Measurements from ENCODE around the gene DCAF10. TPM values are rescaled to one million over a fixed set of nuclear protein-coding genes. Genes with fewer than 3 reads are reported as not detected.

Gene DCAF10
- total and polyA plus RNA-seq, 10 of the 15 experiments (the other 5 are each of a cell fraction or from before 2014, with no cell fraction given) = 3.9 to 21.7 (median 9.8) TPM

GRCh38 chr9:37892063-37892462, 91.5 kb downstream of the DCAF10 start:
- CTCF ChIA-PET = interaction anchor here (1.3 kb wide), 1 partner anchor 58 kb away, joined by 3 read pairs; no protein-coding TSS in a partner anchor
- peaks cover 0 to 9% of the 10 kb centered on the region in 2 experiments; a peak in 2 of 4 replicates for H3K36me3 ChIP-seq (ENCODE audit: control insufficient read depth in 2 of 2, insufficient read depth in 2 of 2, low read length in 1 of 2)

More at GRCh38 chr9:37892063-37892462, 91.5 kb downstream of the DCAF10 start:
- no peak for ATAC-seq
- intact Hi-C loops (cut with micrococcal nuclease; ENCODE audit: unreplicated experiment) = no loop called here
- no peak overlapping the region for H3K4me3 ChIP-seq
- no peaks in the 10 kb centered on the region for H3K79me2 ChIP-seq (ENCODE audit: control insufficient read depth, insufficient read depth, low read length)
- no peak overlapping the region for H3K9ac ChIP-seq (ENCODE audit: control insufficient read depth, insufficient read depth, low read length)
- no peak overlapping the region for H3K27ac ChIP-seq (ENCODE audit: control insufficient read depth, insufficient read depth)
- no TSS peak for BruUV-seq (replicated peaks)
- H4K20me1 ChIP-seq (ENCODE audit: control insufficient read depth, insufficient read depth) = no peaks in the 10 kb centered on the region
- H2AFZ ChIP-seq (ENCODE audit: control insufficient read depth, low read depth, low read length) = no peak overlapping the region
- WGBS (ENCODE audit: insufficient coverage, insufficient replicate concordance, low lambda C conversion rate, missing lambda C conversion rate) = 88% methylated on average over 8 of the region's 8 CpGs
- SMC1A ChIA-PET (ENCODE audit: uncharacterized antibody, unreplicated experiment) = interaction anchor here (1.9 kb wide), 1 partner anchor 11 kb away, joined by 5 read pairs; no protein-coding TSS in a partner anchor
- H3K9me3 ChIP-seq (replicated peaks; ENCODE audit: control insufficient read depth, insufficient read depth, low read length) = no peaks in the 10 kb centered on the region
- TF ChIP-seq STAT3 (IDR thresholded peaks at IDR 0.05; ENCODE audit: low read depth, low read length) (no peak), ZBTB4 (CRISPR knock-in tag; IDR thresholded peaks at IDR 0.05) (no peak), RELB (IDR thresholded peaks at IDR 0.05; ENCODE audit: low read depth) (no peak)
- no peak overlapping the region for H3K4me2 ChIP-seq (ENCODE audit: control insufficient read depth, insufficient read depth)
- in situ Hi-C loops (cut with MboI) = no loop called here
- no peaks in the 10 kb centered on the region for H3K27me3 ChIP-seq (replicated peaks in 1 of 2; ENCODE audit: control insufficient read depth in 2 of 2, insufficient read depth in 2 of 2, low read length in 1 of 2)
- FAIRE-seq = no peak
- RAD21 ChIA-PET (ENCODE audit: unreplicated experiment) = no interaction called here
- DNase-seq (ENCODE audit: low read depth, low spot score) = no peak
- POLR2A ChIA-PET = no interaction called here
- no peaks in the 10 kb centered on the region for H3K4me1 ChIP-seq (ENCODE audit: control insufficient read depth, insufficient read depth, low read length)

Measured in GM12878 (cell line).